Activated CD8-positive, alpha-beta memory T cell treated with anti-CD3 and anti-CD28 coated beads, Interleukin-2, amount 50 U/mL, for 24 hours (primary cell): ENCODE results near the gene BAIAP2.

Source experiments
- DNase-seq: peaks from one replicate; pipeline ENCODE4 v3.0.0-alpha.2; 2020; ENCODE audit errors: extremely low read depth

The BAIAP2 gene

GRCh38 chr17:81159611-81160265 is 124.8 kb downstream of the BAIAP2 start:
- no peak for DNase-seq

GRCh38 chr17:81160306-81160705 is 125.4 kb downstream of the BAIAP2 start:
- DNase-seq = no peak

- DNase-seq = no peak
Observed at GRCh38 chr17:81160747-81161453, 125.9 kb downstream of the BAIAP2 start.

GRCh38 chr17:81161536-81161935 is 126.6 kb downstream of the BAIAP2 start:
- DNase-seq = no peak

- DNase-seq = no peak
Observed at GRCh38 chr17:81161972-81162371, 127.0 kb downstream of the BAIAP2 start.

- no peak for DNase-seq
Observed at GRCh38 chr17:81162491-81162890, 127.5 kb downstream of the BAIAP2 start.

GRCh38 chr17:81163051-81163695 is 128.2 kb downstream of the BAIAP2 start:
- no peak for DNase-seq

- no peak for DNase-seq
Observed at GRCh38 chr17:81163703-81164370, 128.9 kb downstream of the BAIAP2 start.

- no peak for DNase-seq
Observed at GRCh38 chr17:81164371-81165245, 129.7 kb downstream of the BAIAP2 start.

- DNase-seq = no peak
Observed at GRCh38 chr17:81165246-81166032, 130.5 kb downstream of the BAIAP2 start, which contains the start of gene PVALEF. TSS of gene PVALEF (plus strand) at chr17:81165507. CDS start at chr17:81181227, 15,720 bp downstream.

- no peak for DNase-seq
Observed at GRCh38 chr17:81166033-81166492, 131.1 kb downstream of the BAIAP2 start, which contains the start of gene AATK. TSS of gene AATK (minus strand) at chr17:81166221. CDS start at chr17:81165992, 229 bp downstream.
